ES-I3 (cell line): ENCODE measurements around the gene MRPS35.
"Not testable (repeated sequence)": the region's sequence is repeated elsewhere in the genome, so short reads cannot be mapped to it uniquely, and the experiment has no call there.

Experiments
- H3K36me3 ChIP-seq: 2 replicates; pipeline ENCODE4 v1.6.1; 2013; ENCODE audit warnings: mild to moderate bottlenecking, low read length, control low read depth, moderate library complexity; ENCODE audit not compliant: insufficient read depth
- H3K4me1 ChIP-seq: 2 replicates; pipeline ENCODE4 v1.6.1; 2013; ENCODE audit warnings: mild to moderate bottlenecking, control low read depth, low read length; ENCODE audit not compliant: insufficient read depth
- H3K9ac ChIP-seq: 2 replicates; pipeline ENCODE4 v1.6.1; 2013; ENCODE audit warnings: low read depth, mild to moderate bottlenecking, low read length, moderate library complexity
- H3K9me3 ChIP-seq: 2 replicates; pipeline ENCODE4 v1.6.1; 2013; ENCODE audit warnings: mild to moderate bottlenecking, low read length, moderate library complexity; ENCODE audit not compliant: control insufficient read depth, insufficient read depth

MRPS35 gene

GRCh38 chr12:27733052-27733656 is 22.5 kb downstream of the MRPS35 start:
- H3K4me1 ChIP-seq = no peaks in the 10 kb centered on the region
- H3K9ac ChIP-seq = no peak overlapping the region
- no peaks in the 10 kb centered on the region for H3K9me3 ChIP-seq
- H3K36me3 ChIP-seq = peaks cover 3% of the 10 kb centered on the region; the same call in 1 of the 2 replicates

- no peaks in the 10 kb centered on the region for H3K9me3 ChIP-seq
- H3K9ac ChIP-seq = no peak overlapping the region
- peaks cover 3% of the 10 kb centered on the region; the same call in 1 of the 2 replicates for H3K36me3 ChIP-seq
- H3K4me1 ChIP-seq = no peaks in the 10 kb centered on the region
Measured at GRCh38 chr12:27733791-27734190, 23.2 kb downstream of the MRPS35 start.

- not testable (repeated sequence) for H3K9ac ChIP-seq, H3K36me3 ChIP-seq, H3K4me1 ChIP-seq, H3K9me3 ChIP-seq
Measured at GRCh38 chr12:27734321-27734720, 23.7 kb downstream of the MRPS35 start.

- H3K36me3 ChIP-seq = no peaks in the 10 kb centered on the region
- no peak overlapping the region for H3K9ac ChIP-seq
- H3K4me1 ChIP-seq = no peaks in the 10 kb centered on the region
- no peaks in the 10 kb centered on the region for H3K9me3 ChIP-seq
Measured at GRCh38 chr12:27743601-27744000, 33.0 kb downstream of the MRPS35 start.

GRCh38 chr12:27745734-27746133 is 35.1 kb downstream of the MRPS35 start:
- not testable (repeated sequence) for H3K36me3 ChIP-seq, H3K9ac ChIP-seq, H3K4me1 ChIP-seq, H3K9me3 ChIP-seq

- Histone ChIP-seq H3K9ac (no peak overlapping the region), H3K36me3 (no peaks in the 10 kb centered on the region), H3K4me1 (no peaks in the 10 kb centered on the region), H3K9me3 (no peaks in the 10 kb centered on the region)
Measured at GRCh38 chr12:27747111-27747820, 36.6 kb downstream of the MRPS35 start.

- Histone ChIP-seq H3K9ac (no peak overlapping the region), H3K9me3 (no peaks in the 10 kb centered on the region), H3K36me3 (peaks cover 4% of the 10 kb centered on the region; the same call in 1 of the 2 replicates), H3K4me1 (no peaks in the 10 kb centered on the region)
Measured at GRCh38 chr12:27751386-27752047, 40.9 kb downstream of the MRPS35 start.

- no peaks in the 10 kb centered on the region for H3K9me3 ChIP-seq
- no peak overlapping the region for H3K9ac ChIP-seq
- peaks cover 3% of the 10 kb centered on the region; the same call in 1 of the 2 replicates for H3K4me1 ChIP-seq
- H3K36me3 ChIP-seq = peaks cover 4% of the 10 kb centered on the region
Measured at GRCh38 chr12:27754795-27755194, 44.2 kb downstream of the MRPS35 start.

- Histone ChIP-seq H3K36me3 (peaks cover 4% of the 10 kb centered on the region), H3K4me1 (peaks cover 3% of the 10 kb centered on the region; the same call in 1 of the 2 replicates), H3K9ac (no peak overlapping the region), H3K9me3 (no peaks in the 10 kb centered on the region)
Measured at GRCh38 chr12:27756670-27757195, 46.1 kb downstream of the MRPS35 start.

- Histone ChIP-seq H3K9me3 (no peaks in the 10 kb centered on the region), H3K4me1 (no peaks in the 10 kb centered on the region), H3K36me3 (no peaks in the 10 kb centered on the region), H3K9ac (no peak overlapping the region)
Measured at GRCh38 chr12:27762757-27763156, 52.1 kb downstream of the MRPS35 start.

GRCh38 chr12:27766587-27766986 is 56.0 kb downstream of the MRPS35 start:
- Histone ChIP-seq H3K4me1 (no peaks in the 10 kb centered on the region), H3K9ac (no peak overlapping the region), H3K36me3 (no peaks in the 10 kb centered on the region)

GRCh38 chr12:27769142-27769673 is 58.6 kb downstream of the MRPS35 start:
- Histone ChIP-seq H3K4me1 (no peaks in the 10 kb centered on the region), H3K36me3 (no peaks in the 10 kb centered on the region), H3K9me3 (no peaks in the 10 kb centered on the region), H3K9ac (no peak overlapping the region)

More at GRCh38 chr12:27766587-27766986, 56.0 kb downstream of the MRPS35 start:
- no peaks in the 10 kb centered on the region for H3K9me3 ChIP-seq

- no peaks in the 10 kb centered on the region for H3K36me3 ChIP-seq
- H3K9ac ChIP-seq = no peak overlapping the region
- no peaks in the 10 kb centered on the region for H3K9me3 ChIP-seq
Measured at GRCh38 chr12:27771481-27772327, 61.1 kb downstream of the MRPS35 start.

More at GRCh38 chr12:27771481-27772327, 61.1 kb downstream of the MRPS35 start:
- no peaks in the 10 kb centered on the region for H3K4me1 ChIP-seq
